GM19463 (cell line): ENCODE data around the gene CHST9.
"Not testable (repeated sequence)": the region's sequence is repeated elsewhere in the genome, so short reads cannot be mapped to it uniquely, and the experiment has no call there.

Experiments used
- ATAC-seq: cut with Tn5 transposase; IDR thresholded peaks from one replicate; pipeline ENCODE4 v1.9.1; 2021; ENCODE audit warnings: mild to moderate bottlenecking, moderate library complexity; ENCODE audit not compliant: unreplicated experiment

The CHST9 gene

GRCh38 chr18:26941584-26941983, 243.5 kb downstream of the CHST9 start:
- no peak for ATAC-seq

- ATAC-seq: no peak
These were observed 244.2 kb downstream of the CHST9 start for GRCh38 chr18:26940744-26941398.

GRCh38 chr18:26931659-26932058, 253.4 kb downstream of the CHST9 start:
- ATAC-seq: no peak

- no peak for ATAC-seq
These were observed 254.5 kb downstream of the CHST9 start for GRCh38 chr18:26930630-26931029.

- no peak for ATAC-seq
These were observed 256.3 kb downstream of the CHST9 start for GRCh38 chr18:26928670-26929313.

- ATAC-seq: not testable (repeated sequence)
These were observed 257.3 kb downstream of the CHST9 start for GRCh38 chr18:26927822-26928221.

- no peak for ATAC-seq
These were observed 258.9 kb downstream of the CHST9 start for GRCh38 chr18:26926066-26926675.

GRCh38 chr18:26925313-26925712, 259.8 kb downstream of the CHST9 start:
- no peak for ATAC-seq

GRCh38 chr18:26922313-26922712, 262.8 kb downstream of the CHST9 start:
- ATAC-seq: no peak

GRCh38 chr18:26920644-26921043, 264.5 kb downstream of the CHST9 start:
- ATAC-seq: no peak

GRCh38 chr18:26919627-26920026, 265.5 kb downstream of the CHST9 start:
- no peak for ATAC-seq

- ATAC-seq: no peak
These were observed 265.9 kb downstream of the CHST9 start for GRCh38 chr18:26919201-26919600.

GRCh38 chr18:26911840-26912239, 273.3 kb downstream of the CHST9 start:
- no peak for ATAC-seq

GRCh38 chr18:26909599-26910290, 275.4 kb downstream of the CHST9 start:
- no peak for ATAC-seq

GRCh38 chr18:26908906-26909305, 276.2 kb downstream of the CHST9 start:
- ATAC-seq: no peak

GRCh38 chr18:26902291-26902690, 282.8 kb downstream of the CHST9 start:
- no peak for ATAC-seq

GRCh38 chr18:26901020-26901419, 284.1 kb downstream of the CHST9 start:
- ATAC-seq: no peak

- no peak for ATAC-seq
These were observed 290.7 kb downstream of the CHST9 start for GRCh38 chr18:26894426-26894825.

- no peak for ATAC-seq
These were observed 291.1 kb downstream of the CHST9 start for GRCh38 chr18:26893996-26894395.

GRCh38 chr18:26888259-26888658, 296.8 kb downstream of the CHST9 start:
- no peak for ATAC-seq

GRCh38 chr18:26875040-26875654, 310.0 kb downstream of the CHST9 start:
- no peak for ATAC-seq
